ENCODE data around the gene GSAP.

- TF ChIP-seq, protein P1, sequence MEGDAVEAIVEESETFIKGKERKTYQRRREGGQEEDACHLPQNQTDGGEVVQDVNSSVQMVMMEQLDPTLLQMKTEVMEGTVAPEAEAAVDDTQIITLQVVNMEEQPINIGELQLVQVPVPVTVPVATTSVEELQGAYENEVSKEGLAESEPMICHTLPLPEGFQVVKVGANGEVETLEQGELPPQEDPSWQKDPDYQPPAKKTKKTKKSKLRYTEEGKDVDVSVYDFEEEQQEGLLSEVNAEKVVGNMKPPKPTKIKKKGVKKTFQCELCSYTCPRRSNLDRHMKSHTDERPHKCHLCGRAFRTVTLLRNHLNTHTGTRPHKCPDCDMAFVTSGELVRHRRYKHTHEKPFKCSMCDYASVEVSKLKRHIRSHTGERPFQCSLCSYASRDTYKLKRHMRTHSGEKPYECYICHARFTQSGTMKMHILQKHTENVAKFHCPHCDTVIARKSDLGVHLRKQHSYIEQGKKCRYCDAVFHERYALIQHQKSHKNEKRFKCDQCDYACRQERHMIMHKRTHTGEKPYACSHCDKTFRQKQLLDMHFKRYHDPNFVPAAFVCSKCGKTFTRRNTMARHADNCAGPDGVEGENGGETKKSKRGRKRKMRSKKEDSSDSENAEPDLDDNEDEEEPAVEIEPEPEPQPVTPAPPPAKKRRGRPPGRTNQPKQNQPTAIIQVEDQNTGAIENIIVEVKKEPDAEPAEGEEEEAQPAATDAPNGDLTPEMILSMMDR (IDR thresholded peaks at IDR 0.05; ENCODE audit: extremely low read depth in 1 of 2, insufficient read depth in 1 of 2, low read depth in 1 of 2, low read length in 2 of 2): no peak
- TF ChIP-seq POLR2AphosphoS5 (IDR thresholded peaks at IDR 0.05; ENCODE audit: insufficient read depth, low read depth, low read length): no peak
- TF ChIP-seq, protein P2, sequence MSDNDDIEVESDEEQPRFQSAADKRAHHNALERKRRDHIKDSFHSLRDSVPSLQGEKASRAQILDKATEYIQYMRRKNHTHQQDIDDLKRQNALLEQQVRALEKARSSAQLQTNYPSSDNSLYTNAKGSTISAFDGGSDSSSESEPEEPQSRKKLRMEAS (IDR thresholded peaks at IDR 0.05; ENCODE audit: insufficient read depth, insufficient read length): no peak
- no peak for TF ChIP-seq POLR2A (IDR thresholded peaks at IDR 0.05; ENCODE audit: low read depth, low read length)
- TF ChIP-seq FOS (IDR thresholded peaks at IDR 0.05; ENCODE audit: borderline replicate concordance, insufficient read depth, low read length): no peak
- TF ChIP-seq GATA2 (IDR thresholded peaks at IDR 0.05; ENCODE audit: insufficient read depth, insufficient read length, low read depth, low read length): no peak
- no peak for TF ChIP-seq EZH2 (IDR thresholded peaks at IDR 0.05; ENCODE audit: borderline replicate concordance, low read depth, low read length, severe bottlenecking)
- TF ChIP-seq JUN (IDR thresholded peaks at IDR 0.05; ENCODE audit: borderline replicate concordance, insufficient read depth, insufficient read length, low read depth): no peak
Observed at GRCh38 chr7:77438131-77438530, 22.0 kb upstream of the GSAP start.

All from endothelial cell of umbilical vein (primary cell).